Measurements from ENCODE around the gene RAB4B.
"Not testable (repeated sequence)": the region's sequence is repeated elsewhere in the genome, so short reads cannot be mapped to it uniquely, and the experiment has no call there.

RAB4B gene

GRCh38 chr19:40822704-40823553 is 44.9 kb downstream of the RAB4B start:
- peak; percentile 74 to 80 for DNase-seq

GRCh38 chr19:40824916-40825315 is 46.9 kb downstream of the RAB4B start:
- DNase-seq: not testable (repeated sequence)

GRCh38 chr19:40825460-40826095 is 47.5 kb downstream of the RAB4B start:
- DNase-seq: not testable (repeated sequence)

- DNase-seq: not testable (repeated sequence)
Measured at GRCh38 chr19:40826312-40826698, 48.3 kb downstream of the RAB4B start.

- peak in 1 of 2 donors; percentile 26 for DNase-seq
Measured at GRCh38 chr19:40826699-40827385, 48.8 kb downstream of the RAB4B start.

GRCh38 chr19:40827386-40828247 is 49.6 kb downstream of the RAB4B start:
- DNase-seq: no peak

- DNase-seq: no peak
Measured at GRCh38 chr19:40829205-40829604, 51.2 kb downstream of the RAB4B start.

- DNase-seq: not testable (repeated sequence)
Measured at GRCh38 chr19:40830741-40831140, 52.7 kb downstream of the RAB4B start.

- DNase-seq: peak; percentile 71 to 86
Measured at GRCh38 chr19:40831502-40832430, 53.7 kb downstream of the RAB4B start.

GRCh38 chr19:40832431-40832790 is 54.4 kb downstream of the RAB4B start:
- not testable (repeated sequence) for DNase-seq

- DNase-seq: not testable (repeated sequence)
Measured at GRCh38 chr19:40833728-40834533, 55.9 kb downstream of the RAB4B start.

- no peak for DNase-seq
Measured at GRCh38 chr19:40836754-40837429, 58.8 kb downstream of the RAB4B start.

GRCh38 chr19:40838477-40838876 is 60.4 kb downstream of the RAB4B start:
- not testable (repeated sequence) for DNase-seq

GRCh38 chr19:40842012-40842411 is 64.0 kb downstream of the RAB4B start:
- DNase-seq: not testable (repeated sequence)

GRCh38 chr19:40842997-40843652 is 65.1 kb downstream of the RAB4B start:
- DNase-seq: not testable (repeated sequence)

- DNase-seq: not testable (repeated sequence)
Measured at GRCh38 chr19:40843653-40844052, 65.6 kb downstream of the RAB4B start.
